ENCODE measurements around the gene SPG11. TPM values are rescaled to one million over a fixed set of nuclear protein-coding genes. Genes with fewer than 3 reads are reported as not detected.

The SPG11 gene
- total RNA-seq, 1 donor from 2014 or later = 59.2 TPM

- H3K27ac Mint-ChIP-seq (ENCODE audit: unreplicated experiment) = no peak overlapping the region
- no peaks in the 10 kb centered on the region for H3K36me3 Mint-ChIP-seq (ENCODE audit: unreplicated experiment)
- TF ChIP-seq CTCF (IDR thresholded peaks at IDR 0.05; ENCODE audit: partially characterized antibody, unreplicated experiment) = no peak
- no peak overlapping the region for H3K4me3 Mint-ChIP-seq (ENCODE audit: unreplicated experiment)
- H3K27me3 Mint-ChIP-seq (ENCODE audit: unreplicated experiment) = no peaks in the 10 kb centered on the region
- H3K9me3 Mint-ChIP-seq (ENCODE audit: unreplicated experiment) = no peaks in the 10 kb centered on the region
- no peaks in the 10 kb centered on the region for H3K4me1 Mint-ChIP-seq (ENCODE audit: low read depth, unreplicated experiment)
- DNase-seq = no peak
Observed at GRCh38 chr15:44598892-44599291, 64.6 kb downstream of the SPG11 start.

GRCh38 chr15:44598066-44598465, 65.4 kb downstream of the SPG11 start:
- no peaks in the 10 kb centered on the region for H3K9me3 Mint-ChIP-seq (ENCODE audit: unreplicated experiment)
- H3K27ac Mint-ChIP-seq (ENCODE audit: unreplicated experiment) = no peak overlapping the region
- H3K27me3 Mint-ChIP-seq (ENCODE audit: unreplicated experiment) = no peaks in the 10 kb centered on the region
- H3K36me3 Mint-ChIP-seq (ENCODE audit: unreplicated experiment) = no peaks in the 10 kb centered on the region
- TF ChIP-seq CTCF (IDR thresholded peaks at IDR 0.05; ENCODE audit: partially characterized antibody, unreplicated experiment) = no peak
- H3K4me1 Mint-ChIP-seq (ENCODE audit: low read depth, unreplicated experiment) = no peaks in the 10 kb centered on the region
- no peak for DNase-seq
- H3K4me3 Mint-ChIP-seq (ENCODE audit: unreplicated experiment) = no peak overlapping the region

GRCh38 chr15:44596511-44597010, 66.9 kb downstream of the SPG11 start:
- H3K27ac Mint-ChIP-seq (ENCODE audit: unreplicated experiment) = no peak overlapping the region
- no peak for TF ChIP-seq CTCF (IDR thresholded peaks at IDR 0.05; ENCODE audit: partially characterized antibody, unreplicated experiment)
- no peaks in the 10 kb centered on the region for H3K27me3 Mint-ChIP-seq (ENCODE audit: unreplicated experiment)
- DNase-seq = no peak
- H3K4me1 Mint-ChIP-seq (ENCODE audit: low read depth, unreplicated experiment) = no peaks in the 10 kb centered on the region
- H3K4me3 Mint-ChIP-seq (ENCODE audit: unreplicated experiment) = no peak overlapping the region
- H3K36me3 Mint-ChIP-seq (ENCODE audit: unreplicated experiment) = no peaks in the 10 kb centered on the region
- H3K9me3 Mint-ChIP-seq (ENCODE audit: unreplicated experiment) = no peaks in the 10 kb centered on the region

- no peak for DNase-seq
- Mint-ChIP-seq H3K36me3 (ENCODE audit: unreplicated experiment) (no peaks in the 10 kb centered on the region), H3K9me3 (ENCODE audit: unreplicated experiment) (no peaks in the 10 kb centered on the region), H3K27me3 (ENCODE audit: unreplicated experiment) (no peaks in the 10 kb centered on the region), H3K4me3 (ENCODE audit: unreplicated experiment) (no peak overlapping the region), H3K27ac (ENCODE audit: unreplicated experiment) (no peak overlapping the region), H3K4me1 (ENCODE audit: low read depth, unreplicated experiment) (no peaks in the 10 kb centered on the region)
- TF ChIP-seq CTCF (IDR thresholded peaks at IDR 0.05; ENCODE audit: partially characterized antibody, unreplicated experiment) = no peak
Observed at GRCh38 chr15:44595656-44596510, 67.6 kb downstream of the SPG11 start.

GRCh38 chr15:44595246-44595645, 68.2 kb downstream of the SPG11 start:
- Mint-ChIP-seq H3K4me1 (ENCODE audit: low read depth, unreplicated experiment) (no peaks in the 10 kb centered on the region), H3K27me3 (ENCODE audit: unreplicated experiment) (no peaks in the 10 kb centered on the region), H3K36me3 (ENCODE audit: unreplicated experiment) (no peaks in the 10 kb centered on the region), H3K9me3 (ENCODE audit: unreplicated experiment) (no peaks in the 10 kb centered on the region), H3K27ac (ENCODE audit: unreplicated experiment) (no peak overlapping the region), H3K4me3 (ENCODE audit: unreplicated experiment) (no peak overlapping the region)
- no peak for TF ChIP-seq CTCF (IDR thresholded peaks at IDR 0.05; ENCODE audit: partially characterized antibody, unreplicated experiment)
- no peak for DNase-seq

All from glutamatergic neuron (in vitro differentiated cells).